HT-29 (cell line): Measurements from ENCODE around the gene THEMIS2. TPM values are rescaled to one million over a fixed set of nuclear protein-coding genes. Genes with fewer than 3 reads are reported as not detected.
A peak's percentile ranks its signal among the peaks of the same experiment; 100 is the strongest.
"Not testable (repeated sequence)": the region's sequence is repeated elsewhere in the genome, so short reads cannot be mapped to it uniquely, and the experiment has no call there.

Experiments used
- DNase-seq: peaks from one replicate; pipeline ENCODE4 v3.0.0-alpha.2; 2015; ENCODE audit warnings: low spot score
- total RNA-seq: library from RNA; depleted of rRNA; stranded (reverse); fragments of >200 nt; shearing (Covaris generic); gene quantifications from 2 replicates; pipeline ENCODE4 v1.2.3, GENCODE V29; 2014; rRNA removed

THEMIS2 gene
- total RNA-seq, result 0.28 TPM in 1 of 2 replicates, not detected in the other

GRCh38 chr1:27872059-27872801, at the start of gene THEMIS2:
Gene THEMIS2 (plus strand): TSS chr1:27872544. CDS start chr1:27872572, 28 bp downstream.
- no peak for DNase-seq

DNA sequence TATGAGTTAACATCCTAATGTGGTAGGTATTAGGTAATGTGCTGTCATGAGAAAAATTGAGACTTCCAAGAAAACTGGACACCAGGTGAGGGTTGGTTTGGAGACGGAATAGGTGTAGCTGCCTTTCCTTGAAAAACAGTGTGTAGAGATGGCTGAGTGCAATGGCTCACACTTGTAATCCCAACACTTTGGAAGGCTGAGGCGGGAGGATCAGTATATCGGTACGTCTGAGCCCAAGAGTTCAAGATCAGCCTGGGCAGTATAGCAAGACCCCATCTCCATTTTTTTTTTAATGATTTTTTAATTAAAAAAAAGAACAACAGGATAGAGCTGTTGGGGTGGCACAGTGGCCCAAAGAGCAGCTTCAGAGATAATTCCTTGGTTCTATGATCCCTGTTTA, 48.6 kb upstream of the THEMIS2 start:
- no peak for DNase-seq

DNA sequence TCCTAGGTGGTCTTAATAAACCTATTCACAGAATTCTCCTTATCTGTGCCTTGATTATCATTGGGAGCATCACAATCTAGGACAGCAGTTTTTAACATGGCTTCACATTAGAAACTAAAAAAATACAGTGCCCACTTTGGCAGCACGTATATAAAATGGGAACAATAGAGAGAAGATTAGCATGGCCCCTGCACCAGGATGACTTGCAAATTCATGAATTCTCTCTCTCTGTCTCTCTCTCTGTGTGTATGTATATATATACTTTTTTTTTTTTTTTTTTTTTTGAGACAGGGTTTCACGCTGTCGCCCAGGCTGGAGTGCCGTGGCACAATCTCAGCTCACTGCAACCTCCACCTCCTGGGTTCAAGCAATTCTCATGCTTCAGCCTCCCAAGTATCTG, 47.9 kb upstream of the THEMIS2 start:
- no peak for DNase-seq

- DNase-seq, result not testable (repeated sequence)
Observed at GRCh38 chr1:27829339-27829960, 42.9 kb upstream of the THEMIS2 start.

DNA sequence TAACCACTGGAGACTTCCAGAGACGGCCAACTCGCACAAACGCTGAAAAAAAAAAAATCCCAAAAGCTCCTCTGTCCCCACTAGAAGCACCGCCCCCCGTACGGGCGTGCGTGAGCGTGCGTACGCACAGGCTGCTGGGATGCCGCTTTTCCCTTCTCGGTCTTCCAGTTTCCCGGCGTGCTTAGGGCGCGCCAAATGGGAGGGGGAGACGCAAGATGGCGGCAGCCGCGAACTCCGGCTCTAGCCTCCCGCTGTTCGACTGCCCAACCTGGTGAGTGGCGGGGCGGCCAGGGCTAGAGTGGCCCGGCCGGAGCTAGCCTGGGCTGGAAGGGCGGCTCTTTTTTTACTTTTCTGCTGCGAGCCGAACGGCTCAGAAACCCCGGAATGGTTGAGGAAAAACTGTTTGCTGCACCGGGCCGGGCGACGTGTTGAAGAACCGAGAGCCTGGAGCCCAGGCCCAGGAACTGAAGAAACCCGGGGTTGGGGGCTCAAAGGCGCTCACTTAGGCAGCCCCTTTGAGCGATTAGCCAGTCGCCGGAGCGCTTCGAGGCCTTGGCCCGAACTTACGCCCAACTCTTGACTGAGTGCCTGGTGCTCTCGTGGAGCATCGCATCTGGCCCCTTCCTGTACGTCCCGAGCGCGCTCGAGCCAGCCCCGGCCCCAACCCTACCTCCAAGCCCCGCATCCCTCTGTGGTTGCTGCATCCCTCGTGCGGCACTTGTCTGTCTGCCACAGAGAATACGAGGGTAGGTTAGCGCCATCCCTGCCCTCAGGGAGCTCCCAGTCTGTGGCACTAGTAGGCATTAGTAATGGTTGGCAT, 41.5 kb upstream of the THEMIS2 start, which contains the start of gene PPP1R8:
Gene PPP1R8, plus strand, starts transcription at position 162 of the 820 bp plus-strand sequence. Its CDS starts 54 bp downstream, at position 216.
- peak; percentile 97 for DNase-seq

- DNase-seq, result peak; percentile 9
Observed at GRCh38 chr1:27831568-27832410, 40.6 kb upstream of the THEMIS2 start.

DNA sequence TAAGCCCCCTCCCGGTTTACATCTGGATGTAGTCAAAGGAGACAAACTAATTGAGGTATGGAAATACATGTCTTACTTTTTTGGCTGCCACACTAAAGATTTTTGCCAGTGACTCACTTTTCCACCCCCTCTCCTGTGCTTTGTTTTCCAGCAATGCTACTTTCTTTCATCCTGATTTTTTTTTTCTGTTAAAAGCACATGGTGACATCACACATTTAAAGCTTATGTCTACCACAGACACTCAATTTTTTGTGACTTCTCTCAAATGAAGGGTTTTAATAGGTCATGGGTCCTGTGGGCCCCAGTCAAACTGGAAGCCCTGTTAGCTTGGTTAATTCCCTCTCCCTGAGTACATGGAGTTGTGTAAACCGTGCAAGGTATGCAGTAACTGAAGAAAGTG, 39.6 kb upstream of the THEMIS2 start:
- no peak for DNase-seq

- no peak for DNase-seq
Observed at GRCh38 chr1:27833470-27833869, 38.9 kb upstream of the THEMIS2 start.

DNA sequence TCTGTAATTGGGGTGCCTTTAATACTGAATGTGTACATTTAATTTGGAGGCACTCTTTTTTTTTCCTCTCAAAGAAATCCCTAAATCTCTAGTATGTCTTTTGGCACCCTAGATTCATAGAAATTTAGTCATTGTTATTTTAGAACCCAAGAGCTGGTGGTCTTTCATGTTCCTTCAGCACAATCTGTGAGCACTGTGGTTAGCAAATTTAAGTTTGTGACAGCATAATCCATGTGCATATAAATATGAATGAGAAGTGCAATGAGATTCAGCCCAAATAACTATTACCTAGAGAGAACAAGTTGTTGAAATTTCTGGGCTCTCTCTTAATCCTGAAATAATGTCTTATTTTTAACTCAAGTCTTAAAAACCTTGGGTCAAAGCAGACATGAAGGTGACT, 37.3 kb upstream of the THEMIS2 start:
- DNase-seq, result no peak

DNA sequence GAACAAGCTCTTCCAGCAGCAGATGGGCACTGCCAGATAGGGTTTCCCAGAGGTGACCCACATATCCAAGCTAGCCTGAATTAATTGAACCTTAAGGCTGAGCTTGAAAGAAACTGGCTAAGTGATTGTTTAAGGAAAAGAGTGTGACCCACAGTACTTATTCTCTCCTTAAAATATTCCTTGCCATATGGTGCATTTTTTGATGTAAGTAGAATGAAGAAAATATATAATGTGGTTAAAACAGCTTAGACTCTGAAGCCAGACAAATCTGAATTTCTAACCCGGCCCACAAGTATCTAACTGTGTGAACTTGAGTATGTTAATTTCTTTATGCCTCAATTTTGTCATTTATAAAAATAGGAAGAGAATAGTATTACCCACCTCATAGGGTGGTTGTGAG, 36.8 kb upstream of the THEMIS2 start:
- no peak for DNase-seq

DNA sequence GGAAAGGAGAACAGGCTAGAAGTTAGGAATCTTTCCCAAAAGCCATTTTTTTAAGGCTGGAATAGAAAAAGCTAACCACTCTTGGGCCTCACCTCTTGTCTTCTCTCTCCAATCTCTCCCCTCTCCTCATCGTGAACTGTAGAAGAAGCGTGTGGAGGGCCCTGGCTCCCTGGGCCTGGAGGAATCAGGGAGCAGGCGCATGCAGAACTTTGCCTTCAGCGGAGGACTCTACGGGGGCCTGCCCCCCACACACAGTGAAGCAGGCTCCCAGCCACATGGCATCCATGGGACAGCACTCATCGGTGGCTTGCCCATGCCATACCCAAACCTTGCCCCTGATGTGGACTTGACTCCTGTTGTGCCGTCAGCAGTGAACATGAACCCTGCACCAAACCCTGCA, 22.4 kb upstream of the THEMIS2 start:
- DNase-seq, result no peak

DNA sequence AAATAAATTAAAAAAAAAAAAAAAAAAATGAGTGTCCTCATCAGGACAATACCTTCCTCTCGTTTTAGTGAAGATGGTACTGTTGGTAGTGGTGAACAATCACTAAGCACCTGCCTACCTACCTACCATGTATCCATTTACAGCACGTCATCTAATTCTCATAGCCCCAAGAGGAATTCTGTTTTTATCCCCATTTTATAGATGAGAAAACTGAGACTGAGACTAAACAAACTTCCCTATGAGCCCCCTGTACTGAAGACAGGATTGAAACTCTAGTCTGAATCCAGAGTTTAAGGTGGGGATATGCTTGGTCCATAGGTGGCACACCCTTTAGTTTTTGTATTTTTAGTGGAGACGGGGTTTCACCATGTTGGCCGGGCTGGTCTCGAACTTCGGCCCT, 17.3 kb upstream of the THEMIS2 start:
- DNase-seq, result no peak

DNA sequence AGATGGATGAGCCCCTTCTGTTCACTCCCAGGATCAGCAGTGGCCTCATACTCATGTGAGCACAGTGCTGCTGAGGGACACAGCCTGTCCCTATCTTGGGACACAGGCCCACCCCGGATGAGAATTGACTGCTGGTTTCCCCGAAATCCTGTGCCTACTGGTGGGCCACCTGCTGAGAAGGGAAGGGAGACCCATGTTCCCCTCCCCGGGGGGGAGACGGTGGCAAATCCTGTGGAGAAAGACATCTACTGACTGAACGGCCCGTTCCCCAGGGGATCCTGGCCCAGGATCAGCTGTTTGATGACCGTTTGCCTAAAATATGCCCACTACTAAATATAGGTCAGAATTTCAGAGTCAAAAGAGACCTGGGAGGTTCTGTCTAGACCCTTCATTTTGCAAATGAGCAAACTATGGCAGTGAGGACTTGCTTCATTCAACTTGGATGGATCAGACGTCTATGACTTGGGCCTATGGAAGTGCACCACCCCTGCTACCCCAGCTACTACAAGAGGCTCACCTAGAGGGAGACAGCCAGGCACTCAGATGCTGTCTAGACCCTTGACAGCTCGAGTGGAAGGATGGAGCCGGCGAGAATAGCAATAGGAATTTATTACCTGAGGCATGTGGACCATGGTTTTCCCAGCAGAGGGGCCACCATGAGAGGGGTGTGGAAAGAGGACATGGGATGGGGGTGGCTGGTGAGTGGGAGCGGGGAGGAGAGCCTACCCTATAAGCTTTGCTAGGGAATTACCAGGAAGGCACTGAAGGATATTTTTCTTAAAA, 15.6 kb upstream of the THEMIS2 start:
- no peak for DNase-seq

DNA sequence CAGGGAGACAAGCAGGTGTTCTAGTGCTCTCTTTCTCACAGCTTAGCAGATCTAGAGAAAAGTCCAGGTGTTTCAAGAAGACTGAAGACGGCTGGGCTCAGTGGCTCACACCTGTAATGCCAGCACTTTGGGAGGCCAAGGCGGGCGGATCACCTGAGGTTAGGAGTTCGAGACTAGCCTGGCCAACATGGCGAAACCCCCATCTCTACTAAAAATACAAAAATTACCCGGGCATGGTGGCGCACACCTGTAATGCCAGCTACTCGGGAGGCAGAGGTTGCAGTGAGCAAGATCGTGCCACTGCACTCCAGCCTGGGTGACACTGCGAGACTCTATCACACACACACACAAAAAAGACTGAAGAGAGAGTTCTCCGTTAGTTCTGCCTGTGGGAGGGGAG, 14.8 kb upstream of the THEMIS2 start:
- not testable (repeated sequence) for DNase-seq

- DNase-seq, result peak; percentile 92
Observed at GRCh38 chr1:27858072-27858948, 14.0 kb upstream of the THEMIS2 start.

DNA sequence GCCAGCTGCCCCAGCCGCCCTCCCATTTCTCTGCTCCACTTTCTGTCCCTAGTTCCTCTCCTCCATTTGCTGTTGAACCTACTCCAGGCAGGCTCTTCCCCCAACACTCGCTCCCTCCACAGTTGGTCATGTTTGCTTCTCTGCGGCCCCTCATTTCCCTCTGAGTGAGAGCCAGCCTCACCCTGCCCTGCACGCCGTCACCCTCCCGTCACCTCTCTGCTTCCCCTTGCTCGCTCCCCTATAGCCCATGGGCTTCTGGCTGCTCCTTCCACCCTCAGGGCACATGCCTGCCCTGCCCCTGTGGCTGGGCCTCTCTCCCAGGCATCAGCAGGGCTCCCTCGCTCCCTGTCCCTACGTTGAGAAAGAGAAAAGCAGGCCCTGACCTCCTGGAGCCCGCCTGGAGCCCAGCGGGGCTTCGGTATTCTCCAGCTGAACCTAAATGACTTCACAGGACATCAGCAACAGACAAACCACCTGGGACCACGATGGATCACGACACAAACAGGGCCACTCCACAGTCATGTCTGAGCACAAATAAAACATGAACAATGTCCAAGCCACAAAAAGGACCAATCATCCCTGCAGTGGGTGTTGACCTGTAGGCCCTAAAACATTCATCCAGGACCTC, 13.3 kb upstream of the THEMIS2 start:
- no peak for DNase-seq

- no peak for DNase-seq
Observed at GRCh38 chr1:27861436-27861835, 10.9 kb upstream of the THEMIS2 start.

- no peak for DNase-seq
Observed at GRCh38 chr1:27862004-27862403, 10.3 kb upstream of the THEMIS2 start.
